Measurements from ENCODE around the gene MYCBP.

Gene MYCBP

GRCh38 chr1:38908821-38909220, 35.7 kb upstream of the MYCBP start:
- in situ Hi-C loops (cut with HindIII; ENCODE audit: low sequenced_read_pairs), result no loop called here
- TF ChIP-seq CTCF (IDR thresholded peaks at IDR 0.05; ENCODE audit: low read depth, low read length, missing control alignments), result no peak
- no peak for DNase-seq (ENCODE audit: low read depth)
- no peak overlapping the region for H3K4me3 ChIP-seq (ENCODE audit: low read depth, low read length)

DNA sequence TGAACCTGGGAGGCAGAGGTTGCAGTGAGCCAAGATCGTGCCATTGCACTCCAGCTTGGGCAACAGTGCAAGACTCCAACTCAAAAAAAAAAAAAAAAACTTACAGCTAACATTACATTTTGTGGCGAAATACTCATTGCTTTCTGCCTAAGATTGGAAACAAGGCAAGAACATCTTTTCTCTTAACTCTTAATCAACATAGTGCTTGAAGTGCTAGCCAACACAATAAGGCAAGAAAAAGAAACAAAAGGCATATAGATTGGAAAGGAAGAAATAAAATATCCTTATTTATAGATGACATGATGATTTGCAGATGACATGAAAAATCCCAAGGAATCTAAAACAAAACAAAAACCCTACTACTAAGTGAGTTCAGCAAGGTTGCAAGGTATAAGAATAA, 32.8 kb upstream of the MYCBP start:
- in situ Hi-C loops (cut with HindIII; ENCODE audit: low sequenced_read_pairs), result no loop called here
- no peak for DNase-seq (ENCODE audit: low read depth)
- no peak overlapping the region for H3K4me3 ChIP-seq (ENCODE audit: low read depth, low read length)
- TF ChIP-seq CTCF (IDR thresholded peaks at IDR 0.05; ENCODE audit: low read depth, low read length, missing control alignments), result no peak

- no peak for TF ChIP-seq CTCF (IDR thresholded peaks at IDR 0.05; ENCODE audit: low read depth, low read length, missing control alignments)
- H3K4me3 ChIP-seq (ENCODE audit: low read depth, low read length), result no peak overlapping the region
- in situ Hi-C loops (cut with HindIII; ENCODE audit: low sequenced_read_pairs), result no loop called here
- DNase-seq (ENCODE audit: low read depth), result no peak
Observed at GRCh38 chr1:38899560-38899959, 26.4 kb upstream of the MYCBP start.

DNA sequence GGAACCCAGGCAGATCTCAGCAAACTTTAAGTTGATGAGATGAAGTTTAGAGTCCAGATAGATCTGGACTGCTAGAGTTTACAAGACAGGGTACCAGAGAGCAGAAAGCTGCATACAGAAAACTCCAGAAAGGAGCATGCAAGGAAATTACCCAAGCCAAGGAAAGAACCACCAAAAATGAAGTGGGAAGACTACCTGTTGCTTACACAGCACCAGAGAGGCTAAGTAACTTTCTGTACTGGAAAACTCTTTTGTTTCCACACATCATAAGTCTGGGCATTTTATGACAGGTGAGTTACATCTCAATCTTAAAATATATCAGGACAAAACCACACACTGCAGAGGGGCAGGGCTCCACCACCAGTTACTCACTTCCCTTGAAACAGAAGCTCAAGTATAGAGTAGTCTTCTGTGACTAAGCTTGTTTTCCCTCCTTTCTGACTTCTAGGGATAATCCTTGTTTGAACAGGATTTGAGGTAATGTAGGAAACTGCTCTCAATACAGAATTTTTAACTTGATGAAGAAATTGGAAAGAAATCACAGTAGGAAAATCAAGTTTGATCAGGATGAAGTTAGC, 25.6 kb upstream of the MYCBP start:
- no peak for DNase-seq (ENCODE audit: low read depth)
- TF ChIP-seq CTCF (IDR thresholded peaks at IDR 0.05; ENCODE audit: low read depth, low read length, missing control alignments), result no peak
- no peak overlapping the region for H3K4me3 ChIP-seq (ENCODE audit: low read depth, low read length)
- in situ Hi-C loops (cut with HindIII; ENCODE audit: low sequenced_read_pairs), result no loop called here

- TF ChIP-seq CTCF (IDR thresholded peaks at IDR 0.05; ENCODE audit: low read depth, low read length, missing control alignments), result no peak
- no peak overlapping the region for H3K4me3 ChIP-seq (ENCODE audit: low read depth, low read length)
- DNase-seq (ENCODE audit: low read depth), result no peak
- in situ Hi-C loops (cut with HindIII; ENCODE audit: low sequenced_read_pairs), result no loop called here
Observed at GRCh38 chr1:38896169-38896568, 23.0 kb upstream of the MYCBP start.

DNA sequence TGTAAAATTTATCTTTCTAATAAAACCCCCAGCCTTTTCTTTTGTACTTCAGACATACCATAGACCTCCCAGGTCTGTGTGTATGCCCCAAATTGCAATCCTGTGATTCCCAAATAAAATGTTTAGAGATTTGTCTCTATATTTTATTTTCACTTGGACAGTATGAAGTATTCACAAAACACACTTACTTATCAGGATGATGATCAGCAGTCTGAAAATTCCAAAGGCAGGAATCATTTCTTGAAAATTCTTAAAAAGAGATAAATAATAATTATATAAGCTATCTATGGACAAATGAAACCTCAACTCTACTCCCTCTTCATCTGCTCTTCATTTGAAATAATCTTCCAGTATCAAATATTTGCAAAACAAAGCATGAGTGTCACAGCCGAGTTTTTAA, 19.8 kb upstream of the MYCBP start:
- DNase-seq (ENCODE audit: low read depth), result no peak
- in situ Hi-C loops (cut with HindIII; ENCODE audit: low sequenced_read_pairs), result no loop called here
- H3K4me3 ChIP-seq (ENCODE audit: low read depth, low read length), result no peak overlapping the region
- no peak for TF ChIP-seq CTCF (IDR thresholded peaks at IDR 0.05; ENCODE audit: low read depth, low read length, missing control alignments)

- DNase-seq (ENCODE audit: low read depth), result no peak
- in situ Hi-C loops (cut with HindIII; ENCODE audit: low sequenced_read_pairs), result no loop called here
- TF ChIP-seq CTCF (IDR thresholded peaks at IDR 0.05; ENCODE audit: low read depth, low read length, missing control alignments), result peak; percentile 4
- H3K4me3 ChIP-seq (ENCODE audit: low read depth, low read length), result no peak overlapping the region
Observed at GRCh38 chr1:38891753-38892152, 18.6 kb upstream of the MYCBP start.
